ENCODE measurements around the gene THEM5.

Gene THEM5

GRCh38 chr1:151838222-151839081, 15.1 kb downstream of the THEM5 start:
- H3K27ac Mint-ChIP-seq: peak overlapping the region; percentile 97
- no peaks in the 10 kb centered on the region for H3K9me3 Mint-ChIP-seq
- peak overlapping the region; percentile 90 for H3K4me3 Mint-ChIP-seq
- peaks cover 57% of the 10 kb centered on the region for H3K36me3 Mint-ChIP-seq
- H3K4me1 Mint-ChIP-seq: peaks cover 70% of the 10 kb centered on the region
- ATAC-seq (peak; percentile 43), DNase-seq (ENCODE audit: low spot score in 2 of 2) (peak; percentile 42 to 75)

GRCh38 chr1:151837884-151838221, 15.7 kb downstream of the THEM5 start:
- peaks cover 51% of the 10 kb centered on the region for H3K36me3 Mint-ChIP-seq
- DNase-seq (ENCODE audit: low spot score in 2 of 2): no peak
- H3K27ac Mint-ChIP-seq: peak overlapping the region; percentile 95
- H3K9me3 Mint-ChIP-seq: no peaks in the 10 kb centered on the region
- ATAC-seq: no peak
- peaks cover 76% of the 10 kb centered on the region for H3K4me1 Mint-ChIP-seq
- peak overlapping the region; percentile 90 for H3K4me3 Mint-ChIP-seq

GRCh38 chr1:151837197-151837596, 16.3 kb downstream of the THEM5 start:
- H3K36me3 Mint-ChIP-seq: peaks cover 44% of the 10 kb centered on the region
- H3K4me1 Mint-ChIP-seq: peaks cover 82% of the 10 kb centered on the region
- no peaks in the 10 kb centered on the region for H3K9me3 Mint-ChIP-seq

GRCh38 chr1:151835596-151835995, 17.9 kb downstream of the THEM5 start:
- DNase-seq (ENCODE audit: low spot score in 2 of 2) (no peak), ATAC-seq (no peak)
- Mint-ChIP-seq H3K36me3 (peaks cover 28% of the 10 kb centered on the region), H3K9me3 (no peaks in the 10 kb centered on the region), H3K4me3 (no peak overlapping the region), H3K27ac (peak overlapping the region; percentile 95), H3K4me1 (peaks cover 83% of the 10 kb centered on the region)

More at GRCh38 chr1:151837197-151837596, 16.3 kb downstream of the THEM5 start:
- H3K4me3 Mint-ChIP-seq: peak overlapping the region; percentile 90
- ATAC-seq (peak; percentile 63), DNase-seq (ENCODE audit: low spot score in 2 of 2) (peak in 1 of 2 donors; percentile 72)
- peak overlapping the region; percentile 95 for H3K27ac Mint-ChIP-seq

- H3K27ac Mint-ChIP-seq: peak overlapping the region; percentile 92
- ATAC-seq (no peak), DNase-seq (ENCODE audit: low spot score in 2 of 2) (no peak)
- peak overlapping the region; percentile 75 for H3K4me3 Mint-ChIP-seq
- H3K4me1 Mint-ChIP-seq: peaks cover 85% of the 10 kb centered on the region
- H3K36me3 Mint-ChIP-seq: peaks cover 17% of the 10 kb centered on the region
- H3K9me3 Mint-ChIP-seq: no peaks in the 10 kb centered on the region
Measured at GRCh38 chr1:151834239-151834638, 19.3 kb downstream of the THEM5 start.

- Mint-ChIP-seq H3K4me1 (peaks cover 94% of the 10 kb centered on the region), H3K36me3 (peaks cover 11% of the 10 kb centered on the region), H3K27ac (peak overlapping the region; percentile 92), H3K9me3 (no peaks in the 10 kb centered on the region), H3K4me3 (peak overlapping the region; percentile 75)
- no peak for DNase-seq (ENCODE audit: low spot score in 2 of 2)
- no peak for ATAC-seq
Measured at GRCh38 chr1:151833172-151833900, 20.2 kb downstream of the THEM5 start.

GRCh38 chr1:151832318-151832980, 21.1 kb downstream of the THEM5 start:
- DNase-seq (ENCODE audit: low spot score in 2 of 2) (no peak), ATAC-seq (no peak)
- Mint-ChIP-seq H3K4me3 (peak overlapping the region; percentile 75), H3K27ac (peak overlapping the region; percentile 92), H3K4me1 (peaks cover 98% of the 10 kb centered on the region), H3K36me3 (peaks cover 8% of the 10 kb centered on the region), H3K9me3 (no peaks in the 10 kb centered on the region)

GRCh38 chr1:151831605-151832004, 21.9 kb downstream of the THEM5 start, which contains the start of gene RORC:
Gene RORC, minus strand, starts transcription at chr1:151831802. Its CDS starts 38 bp downstream, at chr1:151831764.
- Mint-ChIP-seq H3K4me3 (peak within 1 kb of the TSS; percentile 75), H3K36me3 (peaks cover 4% of the 10 kb centered on the region), H3K27ac (peak within 1 kb of the TSS; percentile 92), H3K4me1 (peaks cover 93% of the 10 kb centered on the region), H3K9me3 (no peaks in the 10 kb centered on the region)
- no peak for DNase-seq (ENCODE audit: low spot score in 2 of 2)
- no peak for ATAC-seq

- H3K4me1 Mint-ChIP-seq: peaks cover 93% of the 10 kb centered on the region
- no peaks in the 10 kb centered on the region for H3K9me3 Mint-ChIP-seq
- H3K4me3 Mint-ChIP-seq: peak overlapping the region; percentile 75
- ATAC-seq: no peak
- DNase-seq (ENCODE audit: low spot score in 2 of 2): no peak
- peaks cover under 1% of the 10 kb centered on the region for H3K36me3 Mint-ChIP-seq
- H3K27ac Mint-ChIP-seq: peak overlapping the region; percentile 92
Measured at GRCh38 chr1:151831256-151831591, 22.3 kb downstream of the THEM5 start.

GRCh38 chr1:151830055-151830454, 23.5 kb downstream of the THEM5 start:
- Mint-ChIP-seq H3K9me3 (no peaks in the 10 kb centered on the region), H3K4me1 (peaks cover 93% of the 10 kb centered on the region), H3K4me3 (peak overlapping the region; percentile 75), H3K36me3 (peaks cover 4% of the 10 kb centered on the region), H3K27ac (peak overlapping the region; percentile 92)
- DNase-seq (ENCODE audit: low spot score in 2 of 2) (no peak), ATAC-seq (no peak)

- Mint-ChIP-seq H3K27ac (peak overlapping the region; percentile 92), H3K4me1 (peaks cover 93% of the 10 kb centered on the region), H3K9me3 (no peaks in the 10 kb centered on the region), H3K36me3 (peaks cover 5% of the 10 kb centered on the region), H3K4me3 (peak overlapping the region; percentile 75)
- ATAC-seq: no peak
- DNase-seq (ENCODE audit: low spot score in 2 of 2): no peak
Measured at GRCh38 chr1:151829352-151830046, 24.0 kb downstream of the THEM5 start.

GRCh38 chr1:151828921-151829320, 24.6 kb downstream of the THEM5 start:
- no peaks in the 10 kb centered on the region for H3K9me3 Mint-ChIP-seq
- peaks cover 93% of the 10 kb centered on the region for H3K4me1 Mint-ChIP-seq
- DNase-seq (ENCODE audit: low spot score in 2 of 2) (no peak), ATAC-seq (no peak)
- H3K4me3 Mint-ChIP-seq: peak overlapping the region; percentile 75
- peak overlapping the region; percentile 92 for H3K27ac Mint-ChIP-seq
- peaks cover 5% of the 10 kb centered on the region for H3K36me3 Mint-ChIP-seq

GRCh38 chr1:151827853-151828252, 25.7 kb downstream of the THEM5 start:
- peak overlapping the region; percentile 92 for H3K27ac Mint-ChIP-seq
- ATAC-seq (no peak), DNase-seq (ENCODE audit: low spot score in 2 of 2) (no peak)
- H3K4me3 Mint-ChIP-seq: peak overlapping the region; percentile 75
- H3K9me3 Mint-ChIP-seq: no peaks in the 10 kb centered on the region
- peaks cover 93% of the 10 kb centered on the region for H3K4me1 Mint-ChIP-seq
- H3K36me3 Mint-ChIP-seq: peaks cover 5% of the 10 kb centered on the region

- Mint-ChIP-seq H3K36me3 (peaks cover 5% of the 10 kb centered on the region), H3K4me1 (peaks cover 93% of the 10 kb centered on the region), H3K27ac (peak overlapping the region; percentile 92), H3K4me3 (peak overlapping the region; percentile 75), H3K9me3 (no peaks in the 10 kb centered on the region)
- no peak for DNase-seq (ENCODE audit: low spot score in 2 of 2)
- ATAC-seq: peak; percentile 20
Measured at GRCh38 chr1:151825751-151826660, 27.5 kb downstream of the THEM5 start.

Measured in stimulated activated effector memory CD8-positive, alpha-beta T cell treated with anti-CD3 and anti-CD28 coated beads, Interleukin-12 subunit alpha, Interleukin-12 subunit beta, amount 100 ng/mL, for 72 hours (primary cell).